Measurements from ENCODE around the gene HYOU1.

Gene HYOU1

DNA sequence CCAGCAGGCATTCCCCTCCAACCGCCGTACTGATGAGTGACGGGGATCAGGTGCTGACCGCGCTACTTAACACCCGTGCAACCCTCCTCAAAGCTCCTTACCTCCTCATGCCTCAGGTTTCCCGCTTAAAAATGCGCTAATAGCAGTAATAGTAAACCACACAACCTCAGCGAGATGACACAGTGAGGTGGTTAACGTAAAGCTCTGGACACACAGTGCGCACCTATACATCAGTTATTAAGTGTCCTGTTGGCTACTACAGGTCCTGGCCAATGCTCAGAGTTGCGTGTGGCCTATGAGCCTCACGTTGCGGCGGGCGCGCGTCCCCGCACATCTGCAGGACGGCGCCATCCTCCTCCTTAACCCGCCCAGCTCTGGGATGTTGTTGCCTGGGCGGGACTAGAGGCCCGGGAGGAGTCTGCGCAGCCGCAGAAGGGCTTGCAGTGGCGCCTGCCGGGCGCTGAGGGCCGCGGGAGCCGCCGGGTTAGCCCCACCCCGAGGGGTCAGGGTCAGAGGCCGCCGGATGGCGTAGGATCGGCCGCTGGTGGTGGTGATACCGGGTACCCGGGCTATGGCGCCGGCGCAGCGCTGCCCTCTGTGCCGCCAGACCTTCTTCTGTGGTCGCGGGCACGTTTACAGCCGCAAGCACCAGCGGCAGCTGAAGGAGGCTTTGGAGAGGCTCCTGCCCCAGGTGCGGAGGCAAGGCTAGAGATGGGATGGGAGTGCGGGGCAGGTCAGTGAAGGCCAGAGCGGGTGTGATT is 59.2 kb downstream of the HYOU1 start, which contains the start of gene CENATAC:
Gene CENATAC, plus strand, starts transcription at position 512 of the 761 bp plus-strand sequence. Its CDS starts 60 bp downstream, at position 572.
- H3K4me3 ChIP-seq (ENCODE audit: low read depth, low read length): peak within 1 kb of the TSS; percentile 89
- TF ChIP-seq, protein P1, sequence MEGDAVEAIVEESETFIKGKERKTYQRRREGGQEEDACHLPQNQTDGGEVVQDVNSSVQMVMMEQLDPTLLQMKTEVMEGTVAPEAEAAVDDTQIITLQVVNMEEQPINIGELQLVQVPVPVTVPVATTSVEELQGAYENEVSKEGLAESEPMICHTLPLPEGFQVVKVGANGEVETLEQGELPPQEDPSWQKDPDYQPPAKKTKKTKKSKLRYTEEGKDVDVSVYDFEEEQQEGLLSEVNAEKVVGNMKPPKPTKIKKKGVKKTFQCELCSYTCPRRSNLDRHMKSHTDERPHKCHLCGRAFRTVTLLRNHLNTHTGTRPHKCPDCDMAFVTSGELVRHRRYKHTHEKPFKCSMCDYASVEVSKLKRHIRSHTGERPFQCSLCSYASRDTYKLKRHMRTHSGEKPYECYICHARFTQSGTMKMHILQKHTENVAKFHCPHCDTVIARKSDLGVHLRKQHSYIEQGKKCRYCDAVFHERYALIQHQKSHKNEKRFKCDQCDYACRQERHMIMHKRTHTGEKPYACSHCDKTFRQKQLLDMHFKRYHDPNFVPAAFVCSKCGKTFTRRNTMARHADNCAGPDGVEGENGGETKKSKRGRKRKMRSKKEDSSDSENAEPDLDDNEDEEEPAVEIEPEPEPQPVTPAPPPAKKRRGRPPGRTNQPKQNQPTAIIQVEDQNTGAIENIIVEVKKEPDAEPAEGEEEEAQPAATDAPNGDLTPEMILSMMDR (IDR thresholded peaks at IDR 0.05; ENCODE audit: low read depth, low read length): no peak

DNA sequence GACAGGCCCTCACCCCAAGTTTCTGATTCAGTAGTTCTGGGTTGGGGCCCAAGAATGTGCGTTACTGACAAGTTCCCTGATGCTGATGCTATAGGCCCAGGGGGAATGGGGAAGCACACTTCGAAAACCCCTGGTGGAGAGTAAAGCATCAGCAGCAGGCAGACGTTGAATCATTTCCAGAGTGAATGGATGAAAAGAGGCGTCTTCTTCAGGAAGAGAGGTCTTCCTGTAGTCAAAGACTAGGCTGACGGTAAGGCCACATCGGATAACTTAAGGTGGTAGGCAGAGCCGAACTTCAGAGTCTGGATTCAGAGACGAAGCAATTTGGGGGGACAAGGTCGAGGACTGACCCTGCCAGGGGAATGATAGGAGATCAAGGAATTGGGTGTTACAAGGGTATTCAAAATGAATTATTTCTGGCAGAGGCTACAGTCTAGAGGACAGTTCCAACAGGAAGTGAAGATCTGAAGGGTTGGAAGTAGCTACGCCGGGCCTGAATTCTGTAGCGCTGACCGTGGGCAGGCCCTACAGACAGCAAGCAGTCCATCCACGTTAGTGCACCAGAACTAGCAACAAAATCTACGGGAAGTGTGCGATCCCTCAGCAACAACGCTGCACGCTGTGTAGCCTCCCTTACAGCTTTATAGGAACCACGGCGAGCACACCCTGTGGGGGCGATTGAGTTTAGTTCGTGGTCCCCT is 59.9 kb downstream of the HYOU1 start:
- TF ChIP-seq, protein P1 (IDR thresholded peaks at IDR 0.05; ENCODE audit: low read depth, low read length): no peak
- H3K4me3 ChIP-seq (ENCODE audit: low read depth, low read length): peak overlapping the region; percentile 89

Measured in WI38 (cell line).